Activated naive CD8-positive, alpha-beta T cell treated with anti-CD3 and anti-CD28 coated beads for 36 hours (primary cell): ENCODE measurements around the gene CASZ1. TPM values are rescaled to one million over a fixed set of nuclear protein-coding genes. Genes with fewer than 3 reads are reported as not detected.

Source experiments
- DNase-seq: peaks from one replicate; pipeline ENCODE4 v3.0.0; 2021
- H3K27ac Mint-ChIP-seq: one replicate; pipeline ENCODE4 v1.8.0; 2022; ENCODE audit warnings: mild to moderate bottlenecking, moderate library complexity, mixed read lengths
- H3K27me3 Mint-ChIP-seq: one replicate; pipeline ENCODE4 v1.8.0; 2022; ENCODE audit warnings: mild to moderate bottlenecking, mixed read lengths
- H3K36me3 Mint-ChIP-seq: one replicate; pipeline ENCODE4 v1.8.0; 2021; ENCODE audit warnings: mild to moderate bottlenecking, mixed read lengths
- H3K4me1 Mint-ChIP-seq: one replicate; pipeline ENCODE4 v1.8.0; 2021; ENCODE audit warnings: mixed read lengths
- H3K4me3 Mint-ChIP-seq: one replicate; pipeline ENCODE4 v1.8.0; 2022; ENCODE audit warnings: mild to moderate bottlenecking, moderate library complexity, mixed read lengths
- H3K9me3 Mint-ChIP-seq: one replicate; pipeline ENCODE4 v1.8.0; 2022; ENCODE audit warnings: mixed read lengths
- total RNA-seq, 2 experiments: library from RNA; stranded (reverse); gene quantifications; one replicate each; pipeline ENCODE4 v1.2.3, GENCODE V29; 2021

Gene CASZ1
- total RNA-seq, 2 experiments from 2014 or later = 2.2 to 2.3 TPM

DNA sequence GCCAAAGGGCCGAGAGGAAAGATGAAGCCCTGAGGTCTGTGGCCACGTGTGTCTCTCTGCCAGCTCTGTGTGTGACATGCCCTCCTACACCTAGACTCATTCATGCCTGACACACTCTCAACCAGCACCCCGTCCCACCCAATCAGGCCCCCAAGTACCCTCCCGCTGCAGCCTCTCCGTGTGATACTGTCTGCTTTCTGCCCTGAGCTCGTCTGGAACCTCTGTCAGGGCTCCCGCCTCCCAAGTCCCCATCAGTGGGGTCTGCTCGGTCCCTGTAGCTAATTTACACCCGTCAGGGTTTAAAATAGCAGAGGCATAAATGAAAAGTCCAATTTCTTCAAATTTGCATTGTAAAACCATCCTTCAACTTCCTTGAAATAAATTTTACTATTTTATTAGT lies 20.7 kb downstream of the CASZ1 start:
- Mint-ChIP-seq H3K4me1 (no peaks in the 10 kb centered on the region), H3K4me3 (no peak overlapping the region), H3K27ac (no peak overlapping the region), H3K27me3 (no peaks in the 10 kb centered on the region), H3K9me3 (no peaks in the 10 kb centered on the region), H3K36me3 (no peaks in the 10 kb centered on the region)
- DNase-seq = no peak

- Mint-ChIP-seq H3K4me3 (no peak overlapping the region), H3K27ac (no peak overlapping the region)
- DNase-seq = no peak
These were observed 21.7 kb downstream of the CASZ1 start for GRCh38 chr1:10774615-10775310.

GRCh38 chr1:10773851-10774614 lies 22.4 kb downstream of the CASZ1 start:
- H3K9me3 Mint-ChIP-seq = no peaks in the 10 kb centered on the region
- no peak overlapping the region for H3K4me3 Mint-ChIP-seq
- H3K36me3 Mint-ChIP-seq = no peaks in the 10 kb centered on the region
- no peaks in the 10 kb centered on the region for H3K4me1 Mint-ChIP-seq
- no peaks in the 10 kb centered on the region for H3K27me3 Mint-ChIP-seq
- no peak overlapping the region for H3K27ac Mint-ChIP-seq
- DNase-seq = no peak

More at GRCh38 chr1:10774615-10775310, 21.7 kb downstream of the CASZ1 start:
- H3K9me3 Mint-ChIP-seq = no peaks in the 10 kb centered on the region
- H3K27me3 Mint-ChIP-seq = no peaks in the 10 kb centered on the region
- no peaks in the 10 kb centered on the region for H3K4me1 Mint-ChIP-seq
- H3K36me3 Mint-ChIP-seq = no peaks in the 10 kb centered on the region

GRCh38 chr1:10773376-10773775 lies 23.1 kb downstream of the CASZ1 start:
- H3K4me1 Mint-ChIP-seq = no peaks in the 10 kb centered on the region
- no peak overlapping the region for H3K4me3 Mint-ChIP-seq
- H3K27me3 Mint-ChIP-seq = no peaks in the 10 kb centered on the region
- H3K27ac Mint-ChIP-seq = no peak overlapping the region
- no peaks in the 10 kb centered on the region for H3K36me3 Mint-ChIP-seq
- H3K9me3 Mint-ChIP-seq = no peaks in the 10 kb centered on the region
- no peak for DNase-seq

DNA sequence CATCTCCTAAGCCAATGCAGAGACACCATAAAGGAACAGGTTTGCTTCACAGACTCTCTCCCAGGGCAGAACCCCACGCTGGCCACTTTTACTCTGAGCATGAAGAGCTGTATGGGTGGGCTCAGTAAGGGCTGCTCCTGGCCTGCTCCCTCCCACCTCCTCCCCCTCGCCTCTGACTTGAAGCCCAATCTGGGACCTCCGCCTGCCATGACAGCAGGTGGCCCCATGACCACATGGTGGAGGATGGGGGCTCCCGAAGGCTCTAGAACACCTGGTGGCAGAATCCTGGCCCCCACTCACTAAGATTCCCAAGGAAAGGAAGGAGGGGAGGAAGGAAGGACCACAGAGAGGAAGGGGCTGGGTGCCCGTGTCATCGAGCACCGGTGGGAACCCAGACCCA lies 23.7 kb downstream of the CASZ1 start:
- no peak overlapping the region for H3K4me3 Mint-ChIP-seq
- H3K4me1 Mint-ChIP-seq = no peaks in the 10 kb centered on the region
- no peaks in the 10 kb centered on the region for H3K9me3 Mint-ChIP-seq
- H3K36me3 Mint-ChIP-seq = no peaks in the 10 kb centered on the region
- H3K27ac Mint-ChIP-seq = no peak overlapping the region
- no peak for DNase-seq
- no peaks in the 10 kb centered on the region for H3K27me3 Mint-ChIP-seq

DNA sequence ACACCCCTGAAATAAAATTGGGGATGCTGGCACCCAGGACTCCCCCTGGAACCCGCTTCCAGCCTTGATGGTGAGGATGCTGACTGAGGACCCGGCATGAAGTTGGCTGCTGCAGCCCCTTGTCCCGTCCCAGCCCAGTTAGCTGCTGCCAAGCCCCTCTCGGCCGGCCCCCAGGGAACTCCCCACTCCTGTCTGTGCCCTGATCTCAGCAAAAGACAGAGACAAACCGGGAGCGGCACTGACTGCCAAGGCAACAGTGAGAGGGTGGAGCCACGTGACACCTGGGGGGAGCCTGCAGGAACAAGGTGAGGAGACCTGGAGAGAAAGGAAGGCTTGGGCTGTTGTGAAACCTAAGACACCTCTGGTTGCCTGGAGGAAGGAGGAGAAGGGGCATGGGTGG lies 24.7 kb downstream of the CASZ1 start:
- Mint-ChIP-seq H3K27me3 (no peaks in the 10 kb centered on the region), H3K4me1 (no peaks in the 10 kb centered on the region), H3K9me3 (no peaks in the 10 kb centered on the region), H3K27ac (no peak overlapping the region), H3K4me3 (no peak overlapping the region), H3K36me3 (no peaks in the 10 kb centered on the region)
- DNase-seq = no peak

GRCh38 chr1:10768552-10768951 lies 27.9 kb downstream of the CASZ1 start:
- H3K9me3 Mint-ChIP-seq = no peaks in the 10 kb centered on the region
- no peak overlapping the region for H3K27ac Mint-ChIP-seq
- H3K36me3 Mint-ChIP-seq = no peaks in the 10 kb centered on the region
- no peaks in the 10 kb centered on the region for H3K27me3 Mint-ChIP-seq
- no peak for DNase-seq
- H3K4me3 Mint-ChIP-seq = no peak overlapping the region
- no peaks in the 10 kb centered on the region for H3K4me1 Mint-ChIP-seq

DNA sequence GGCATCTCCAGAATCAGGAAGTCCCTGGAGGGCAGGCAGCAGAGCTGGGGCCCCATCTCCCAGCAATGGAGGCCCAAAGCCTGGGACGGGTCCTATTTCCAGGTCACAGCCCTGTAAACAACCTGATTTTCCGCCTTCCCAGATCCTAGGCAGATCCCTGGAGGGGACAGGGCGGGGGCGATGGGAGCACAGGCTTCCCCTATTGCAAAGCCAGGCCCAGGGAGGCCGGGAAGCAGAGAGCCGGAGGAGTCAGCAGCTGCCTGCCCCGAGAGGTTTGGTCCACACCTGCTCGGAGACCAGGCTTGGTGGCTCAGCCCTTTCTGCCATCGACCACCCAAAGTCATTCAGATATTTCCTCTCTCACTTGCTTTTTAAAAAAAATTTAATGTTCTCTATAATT lies 29.2 kb downstream of the CASZ1 start:
- Mint-ChIP-seq H3K9me3 (no peaks in the 10 kb centered on the region), H3K36me3 (no peaks in the 10 kb centered on the region), H3K4me1 (no peaks in the 10 kb centered on the region), H3K27ac (no peak overlapping the region), H3K27me3 (no peaks in the 10 kb centered on the region), H3K4me3 (no peak overlapping the region)
- DNase-seq = no peak

DNA sequence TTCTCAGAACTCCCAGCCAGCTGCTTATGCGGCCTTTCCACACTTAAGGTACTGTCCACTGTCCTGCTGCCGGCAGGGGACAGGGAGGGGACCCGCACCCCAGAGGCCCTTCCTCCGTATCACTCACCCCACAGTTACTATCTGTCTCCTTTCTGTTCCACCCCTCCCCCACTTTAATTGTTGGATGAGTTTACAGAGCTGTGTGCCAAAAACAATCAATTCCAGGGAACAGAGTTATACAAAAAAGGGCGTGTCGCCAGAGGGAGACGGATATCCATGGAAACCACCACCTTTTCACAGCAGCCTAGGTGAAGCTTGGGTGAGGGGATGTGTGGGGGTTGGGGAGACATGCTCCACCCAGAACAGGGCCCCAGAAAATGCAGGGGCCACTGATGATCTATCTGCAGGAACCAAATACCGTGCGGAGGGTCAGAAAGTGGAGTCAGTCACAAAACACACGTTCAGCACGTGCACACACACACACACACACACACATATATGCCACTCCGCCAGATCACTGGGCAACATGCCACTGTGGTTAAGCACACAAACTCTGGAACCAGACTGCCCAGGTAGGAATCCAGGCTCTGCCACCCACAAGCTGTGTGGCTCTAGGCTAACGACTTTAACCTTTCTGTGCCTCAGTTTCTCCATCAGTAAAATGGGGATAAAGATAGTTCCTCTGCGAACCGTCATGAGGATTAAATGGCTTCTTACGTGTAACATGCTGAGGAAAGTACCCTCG lies 30.5 kb downstream of the CASZ1 start:
- DNase-seq = no peak
- Mint-ChIP-seq H3K27me3 (no peaks in the 10 kb centered on the region), H3K27ac (no peak overlapping the region), H3K4me1 (no peaks in the 10 kb centered on the region), H3K36me3 (no peaks in the 10 kb centered on the region), H3K4me3 (no peak overlapping the region), H3K9me3 (no peaks in the 10 kb centered on the region)

DNA sequence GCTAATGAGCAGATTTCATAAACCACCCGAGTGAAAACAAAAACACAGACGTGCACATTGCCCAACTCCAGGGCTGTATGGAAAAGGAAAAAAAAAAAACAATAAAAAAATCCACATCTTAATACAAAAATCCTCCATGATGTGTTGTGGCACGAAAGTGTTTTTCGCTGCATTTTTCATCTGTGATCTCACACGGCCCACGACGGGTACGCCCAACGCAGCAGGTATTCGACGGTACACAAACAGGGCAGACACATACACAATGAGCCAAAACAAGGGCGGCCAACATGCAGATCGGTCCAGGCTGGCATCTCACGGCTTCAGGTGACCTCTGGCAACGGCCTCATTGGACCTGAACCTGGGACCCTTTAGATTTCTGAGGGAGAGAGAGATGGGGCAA lies 31.1 kb downstream of the CASZ1 start:
- H3K9me3 Mint-ChIP-seq = no peaks in the 10 kb centered on the region
- no peaks in the 10 kb centered on the region for H3K36me3 Mint-ChIP-seq
- H3K4me3 Mint-ChIP-seq = no peak overlapping the region
- H3K4me1 Mint-ChIP-seq = no peaks in the 10 kb centered on the region
- H3K27me3 Mint-ChIP-seq = no peaks in the 10 kb centered on the region
- no peak for DNase-seq
- no peak overlapping the region for H3K27ac Mint-ChIP-seq

- H3K27me3 Mint-ChIP-seq = no peaks in the 10 kb centered on the region
- no peaks in the 10 kb centered on the region for H3K36me3 Mint-ChIP-seq
- no peak overlapping the region for H3K27ac Mint-ChIP-seq
- no peaks in the 10 kb centered on the region for H3K4me1 Mint-ChIP-seq
- no peak for DNase-seq
- H3K4me3 Mint-ChIP-seq = no peak overlapping the region
- no peaks in the 10 kb centered on the region for H3K9me3 Mint-ChIP-seq
These were observed 32.1 kb downstream of the CASZ1 start for GRCh38 chr1:10764296-10764798.

GRCh38 chr1:10762875-10763274 lies 33.6 kb downstream of the CASZ1 start:
- no peak for DNase-seq
- no peaks in the 10 kb centered on the region for H3K27me3 Mint-ChIP-seq
- no peaks in the 10 kb centered on the region for H3K4me1 Mint-ChIP-seq
- H3K27ac Mint-ChIP-seq = no peak overlapping the region
- H3K4me3 Mint-ChIP-seq = no peak overlapping the region
- no peaks in the 10 kb centered on the region for H3K9me3 Mint-ChIP-seq
- H3K36me3 Mint-ChIP-seq = no peaks in the 10 kb centered on the region

DNA sequence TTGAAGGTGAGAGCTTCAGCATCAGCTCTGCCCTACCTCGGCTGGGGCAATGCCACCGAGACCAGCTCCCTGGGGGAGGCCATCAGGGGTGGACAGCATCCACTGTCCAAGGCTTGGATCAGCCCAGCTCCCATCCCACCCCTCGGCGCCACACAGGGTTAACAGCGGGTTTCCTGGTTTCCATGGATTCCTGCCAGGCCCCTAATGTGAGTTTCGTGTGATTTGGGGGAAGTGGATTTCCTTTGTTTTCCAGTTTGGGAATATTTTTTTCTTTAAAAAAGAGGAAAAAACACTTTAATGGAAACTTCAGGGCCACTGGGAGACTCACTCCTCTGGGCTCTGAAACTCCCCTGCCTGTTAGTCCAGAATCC lies 34.3 kb downstream of the CASZ1 start:
- no peaks in the 10 kb centered on the region for H3K36me3 Mint-ChIP-seq
- H3K9me3 Mint-ChIP-seq = no peaks in the 10 kb centered on the region
- H3K27ac Mint-ChIP-seq = no peak overlapping the region
- no peaks in the 10 kb centered on the region for H3K27me3 Mint-ChIP-seq
- no peaks in the 10 kb centered on the region for H3K4me1 Mint-ChIP-seq
- DNase-seq = no peak
- H3K4me3 Mint-ChIP-seq = no peak overlapping the region

GRCh38 chr1:10761503-10762152 lies 34.8 kb downstream of the CASZ1 start:
- Mint-ChIP-seq H3K27me3 (no peaks in the 10 kb centered on the region), H3K4me3 (no peak overlapping the region), H3K27ac (no peak overlapping the region), H3K4me1 (no peaks in the 10 kb centered on the region), H3K36me3 (no peaks in the 10 kb centered on the region), H3K9me3 (no peaks in the 10 kb centered on the region)
- DNase-seq = no peak
